Mesendoderm (in vitro differentiated cells): ENCODE results near the gene HMX3.
A peak's percentile ranks its signal among the peaks of the same experiment; 100 is the strongest.

Experiments
- DNase-seq: peaks from one replicate; pipeline ENCODE4 v3.0.0; 2013
- H2AK5ac ChIP-seq: 2 replicates; pipeline ENCODE4 v1.6.1; 2013; ENCODE audit warnings: low read length, inconsistent platforms
- H2BK120ac ChIP-seq: 2 replicates; pipeline ENCODE4 v1.6.1; 2013; ENCODE audit warnings: low read depth, mild to moderate bottlenecking, low read length, moderate library complexity, mixed read lengths
- H2BK15ac ChIP-seq: replicated peaks from 2 replicates; pipeline ENCODE4 v1.6.1; 2013; ENCODE audit warnings: low read depth, mild to moderate bottlenecking, moderate library complexity
- H2BK5ac ChIP-seq: 2 replicates; pipeline ENCODE4 v1.6.1; 2013; ENCODE audit warnings: low read length, inconsistent platforms
- H3K18ac ChIP-seq: 2 replicates; pipeline ENCODE4 v1.6.1; 2013; ENCODE audit warnings: mild to moderate bottlenecking, low read length, mixed read lengths
- H3K23ac ChIP-seq: one replicate; pipeline ENCODE4 v1.6.1; 2013; ENCODE audit warnings: low read length
- H3K27ac ChIP-seq: 2 replicates; pipeline ENCODE4 v1.5.1; 2013; ENCODE audit warnings: low read depth, mild to moderate bottlenecking, inconsistent platforms, low read length, moderate library complexity
- H3K27me3 ChIP-seq: 2 replicates; pipeline ENCODE4 v1.6.1; 2013; ENCODE audit warnings: low read length, control low read depth, mild to moderate bottlenecking, inconsistent platforms; ENCODE audit not compliant: insufficient read depth, poor library complexity
- H3K36me3 ChIP-seq: 2 replicates; pipeline ENCODE4 v1.6.1; 2013; ENCODE audit warnings: low read length, inconsistent platforms; ENCODE audit not compliant: control insufficient read depth, insufficient read depth
- H3K4ac ChIP-seq: one replicate; pipeline ENCODE4 v1.6.1; 2013; ENCODE audit warnings: low read depth, mild to moderate bottlenecking, low read length, moderate library complexity
- H3K4me1 ChIP-seq: 2 replicates; pipeline ENCODE4 v1.6.1; 2013; ENCODE audit warnings: low read depth, low read length, inconsistent platforms; ENCODE audit not compliant: control insufficient read depth
- H3K4me2 ChIP-seq: 2 replicates; pipeline ENCODE4 v1.6.1; 2013; ENCODE audit warnings: low read length
- H3K4me3 ChIP-seq: 2 replicates; pipeline ENCODE4 v1.5.1; 2013; ENCODE audit warnings: mild to moderate bottlenecking, low read length
- H3K56ac ChIP-seq: one replicate; pipeline ENCODE4 v1.6.1; 2013; ENCODE audit warnings: low read length
- H3K79me1 ChIP-seq: 2 replicates; pipeline ENCODE4 v1.6.1; 2013; ENCODE audit warnings: low read length, inconsistent platforms
- H3K79me2 ChIP-seq: 2 replicates; pipeline ENCODE4 v1.6.1; 2013; ENCODE audit warnings: mild to moderate bottlenecking, low read length; ENCODE audit not compliant: control insufficient read depth, insufficient read depth
- H3K9ac ChIP-seq: 2 replicates; pipeline ENCODE4 v1.6.1; 2013; ENCODE audit warnings: low read length, inconsistent platforms
- H4K5ac ChIP-seq: one replicate; pipeline ENCODE4 v1.6.1; 2013; ENCODE audit warnings: low read length
- H4K8ac ChIP-seq: one replicate; pipeline ENCODE4 v1.6.1; 2013; ENCODE audit warnings: low read depth, mild to moderate bottlenecking, control low read depth, low read length, moderate library complexity
- WGBS: extraction: QIAGEN DNeasy Blood & Tissue Kit; methylation state at CpG from one replicate; pipeline ENCODE4 v1.1.7; 2013; ENCODE audit warnings: low lambda C conversion rate, missing lambda C conversion rate; ENCODE audit not compliant: insufficient coverage; ENCODE audit errors: extremely low coverage; 5-methylcytosine and 5-hydroxymethylcytosine counted together

HMX3 gene

DNA sequence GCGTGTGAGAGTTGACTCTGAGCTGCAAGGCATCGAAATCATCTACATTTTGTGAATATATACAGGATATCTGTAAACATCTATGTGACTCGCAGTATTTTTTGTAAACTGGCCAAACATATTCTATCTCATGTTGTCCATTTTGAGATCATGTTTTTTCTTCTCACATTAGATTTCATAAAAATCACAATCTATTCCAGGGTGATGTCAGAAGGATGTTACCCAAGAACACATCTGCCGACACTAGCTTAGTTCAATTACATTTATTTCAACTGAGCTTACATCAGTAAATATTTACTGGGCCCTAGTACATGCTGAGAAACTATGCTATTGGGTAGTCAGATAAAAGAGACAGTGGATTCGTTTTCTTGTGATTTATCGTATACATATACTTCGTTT lies 16.0 kb downstream of the HMX3 start:
- no peak overlapping the region for H3K4me3 ChIP-seq
- H3K4ac ChIP-seq, result no peak overlapping the region
- no peak overlapping the region for H2BK120ac ChIP-seq

GRCh38 chr10:123153486-123154091 lies 17.8 kb downstream of the HMX3 start:
- no CpG with 5 or more reads among the region's 9 CpGs for whole genome bisulfite sequencing

More for the DNA sequence above, 16.0 kb downstream of the HMX3 start:
- Histone ChIP-seq H3K27ac (no peak overlapping the region), H4K5ac (no peak overlapping the region), H3K18ac (no peak overlapping the region), H2BK5ac (no peak overlapping the region), H3K56ac (no peak overlapping the region), H2AK5ac (no peak overlapping the region), H3K36me3 (peaks cover 4% of the 10 kb centered on the region), H2BK15ac (no peak overlapping the region), H3K27me3 (peaks cover 44% of the 10 kb centered on the region), H3K79me2 (peaks cover 19% of the 10 kb centered on the region), H3K4me2 (no peak overlapping the region), H3K79me1 (peaks cover 4% of the 10 kb centered on the region), H3K23ac (no peak overlapping the region), H3K4me1 (no peaks in the 10 kb centered on the region), H4K8ac (no peak overlapping the region), H3K9ac (no peak overlapping the region)
- DNase-seq, result no peak
- WGBS, result no CpG with 5 or more reads among the region's 7 CpGs

DNA sequence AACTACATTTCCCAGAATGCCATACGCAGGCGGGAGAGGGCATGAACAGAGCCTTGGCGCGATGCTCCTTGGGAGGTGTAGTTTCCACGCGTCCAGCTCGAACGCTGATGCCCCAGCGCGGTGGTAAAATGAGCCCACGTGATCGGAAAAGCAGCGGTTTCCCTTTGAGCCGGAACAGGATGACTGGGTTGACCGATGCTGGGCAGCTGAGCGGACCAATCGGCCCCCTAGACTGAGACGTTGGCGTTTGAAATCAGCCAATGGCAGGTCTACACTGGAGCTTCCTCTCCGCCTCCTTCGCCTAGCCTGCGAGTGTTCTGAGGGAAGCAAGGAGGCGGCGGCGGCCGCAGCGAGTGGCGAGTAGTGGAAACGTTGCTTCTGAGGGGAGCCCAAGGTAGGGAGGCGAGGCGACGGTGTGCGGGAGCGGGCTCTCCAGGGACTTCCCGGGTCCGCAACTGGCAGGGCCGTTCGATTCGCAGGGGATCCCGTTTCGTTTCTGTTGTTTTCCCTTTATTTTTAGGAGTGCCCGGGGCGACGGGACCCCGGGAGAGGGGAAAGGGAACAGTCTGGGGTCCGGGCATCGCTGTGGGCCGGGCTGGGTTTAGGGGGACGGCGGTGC lies 18.4 kb downstream of the HMX3 start, which contains the start of gene BUB3:
Gene BUB3, plus strand, starts transcription at position 311 of the 619 bp plus-strand sequence. CDS start 516 bp downstream, outside the sequence.
- Histone ChIP-seq H3K79me2 (peaks cover 34% of the 10 kb centered on the region), H3K36me3 (peaks cover 7% of the 10 kb centered on the region), H3K4me2 (peak within 1 kb of the TSS; percentile 69), H4K5ac (peak within 1 kb of the TSS; percentile 65), H2AK5ac (no peak within 1 kb of the TSS), H3K18ac (peak within 1 kb of the TSS; percentile 83), H3K56ac (peak within 1 kb of the TSS; percentile 95), H3K27me3 (peaks cover 21% of the 10 kb centered on the region), H3K27ac (peak within 1 kb of the TSS; percentile 18), H3K9ac (peak within 1 kb of the TSS; percentile 91), H2BK120ac (peak within 1 kb of the TSS; percentile 39), H3K4me3 (peak within 1 kb of the TSS; percentile 84), H2BK15ac (no peak within 1 kb of the TSS), H3K4me1 (no peaks in the 10 kb centered on the region), H4K8ac (no peak within 1 kb of the TSS), H2BK5ac (peak within 1 kb of the TSS; percentile 64), H3K23ac (no peak within 1 kb of the TSS), H3K79me1 (peaks cover 5% of the 10 kb centered on the region), H3K4ac (no peak within 1 kb of the TSS)
- peak; percentile 100 for DNase-seq
- WGBS, result no CpG with 5 or more reads among the region's 50 CpGs

More at GRCh38 chr10:123153486-123154091, 17.8 kb downstream of the HMX3 start:
- H3K4ac ChIP-seq, result no peak overlapping the region
- H3K56ac ChIP-seq, result peak overlapping the region; percentile 26
- H3K23ac ChIP-seq, result no peak overlapping the region
- H2BK15ac ChIP-seq, result no peak overlapping the region
- H3K4me2 ChIP-seq, result no peak overlapping the region
- peaks cover 32% of the 10 kb centered on the region for H3K79me2 ChIP-seq
- no peak for DNase-seq
- peaks cover 27% of the 10 kb centered on the region for H3K27me3 ChIP-seq
- H3K4me3 ChIP-seq, result no peak overlapping the region
- H3K27ac ChIP-seq, result no peak overlapping the region
- H3K79me1 ChIP-seq, result peaks cover 5% of the 10 kb centered on the region
- H3K18ac ChIP-seq, result no peak overlapping the region
- H2AK5ac ChIP-seq, result no peak overlapping the region
- peaks cover 7% of the 10 kb centered on the region for H3K36me3 ChIP-seq
- H2BK5ac ChIP-seq, result no peak overlapping the region
- peak overlapping the region; percentile 65 for H4K5ac ChIP-seq
- no peaks in the 10 kb centered on the region for H3K4me1 ChIP-seq
- H2BK120ac ChIP-seq, result no peak overlapping the region
- H3K9ac ChIP-seq, result no peak overlapping the region
- H4K8ac ChIP-seq, result no peak overlapping the region

DNA sequence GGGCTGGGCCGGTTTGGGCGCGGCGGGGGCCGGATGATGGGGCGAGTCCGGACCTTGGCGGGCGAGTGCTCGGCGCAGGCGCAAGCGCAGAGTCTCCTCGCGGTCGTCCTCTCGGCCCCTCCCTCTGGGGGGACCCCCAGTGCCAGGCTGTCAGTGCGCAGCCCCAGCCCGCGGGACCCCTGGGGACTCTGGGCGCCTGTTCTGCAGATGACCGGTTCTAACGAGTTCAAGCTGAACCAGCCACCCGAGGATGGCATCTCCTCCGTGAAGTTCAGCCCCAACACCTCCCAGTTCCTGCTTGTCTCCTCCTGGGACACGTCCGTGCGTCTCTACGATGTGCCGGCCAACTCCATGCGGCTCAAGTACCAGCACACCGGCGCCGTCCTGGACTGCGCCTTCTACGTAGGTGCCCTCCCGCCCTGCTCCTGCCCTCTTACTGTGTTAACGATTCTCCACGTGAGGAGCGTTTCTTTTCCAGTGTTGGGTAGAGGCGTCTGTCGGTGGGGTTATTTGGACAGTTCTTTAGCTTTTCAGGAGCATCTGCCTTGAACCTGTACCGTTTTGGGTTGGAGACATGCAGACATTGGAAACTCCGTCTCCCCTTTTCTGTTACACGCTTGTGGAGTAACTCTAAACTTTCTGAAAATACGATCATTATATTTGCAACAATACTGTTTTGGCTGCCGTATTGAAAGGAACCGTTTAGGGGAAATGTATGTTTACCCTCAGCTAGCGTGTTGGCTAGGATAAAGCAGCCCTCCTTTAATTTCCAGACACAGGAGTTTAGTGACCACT lies 19.1 kb downstream of the HMX3 start:
- Histone ChIP-seq H4K8ac (no peak overlapping the region), H4K5ac (no peak overlapping the region), H2BK15ac (no peak overlapping the region), H3K56ac (peak overlapping the region; percentile 95), H2AK5ac (no peak overlapping the region), H3K23ac (no peak overlapping the region), H3K79me2 (peaks cover 34% of the 10 kb centered on the region), H3K18ac (peak overlapping the region; percentile 83), H2BK5ac (no peak overlapping the region), H2BK120ac (no peak overlapping the region), H3K36me3 (peaks cover 7% of the 10 kb centered on the region), H3K4me1 (no peaks in the 10 kb centered on the region), H3K4ac (no peak overlapping the region), H3K4me2 (peak overlapping the region; percentile 69), H3K27me3 (peaks cover 15% of the 10 kb centered on the region), H3K9ac (peak overlapping the region; percentile 91), H3K79me1 (peaks cover 5% of the 10 kb centered on the region), H3K27ac (no peak overlapping the region), H3K4me3 (peak overlapping the region; percentile 84)
- no CpG with 5 or more reads among the region's 49 CpGs for WGBS
- peak; percentile 74 for DNase-seq

- Histone ChIP-seq H4K8ac (no peak overlapping the region), H3K27ac (no peak overlapping the region)
- no peak for DNase-seq
Measured at GRCh38 chr10:123156078-123156477, 20.3 kb downstream of the HMX3 start.

More at GRCh38 chr10:123156078-123156477, 20.3 kb downstream of the HMX3 start:
- no peak overlapping the region for H4K5ac ChIP-seq
- no peak overlapping the region for H3K9ac ChIP-seq
- no peak overlapping the region for H3K23ac ChIP-seq
- H3K56ac ChIP-seq, result no peak overlapping the region
- H3K4me3 ChIP-seq, result no peak overlapping the region
- H3K79me1 ChIP-seq, result peaks cover 10% of the 10 kb centered on the region
- H3K4me2 ChIP-seq, result peak overlapping the region; percentile 13
- no peak overlapping the region for H3K4ac ChIP-seq
- H2BK120ac ChIP-seq, result no peak overlapping the region
- H2AK5ac ChIP-seq, result no peak overlapping the region
- H2BK5ac ChIP-seq, result no peak overlapping the region
- H3K36me3 ChIP-seq, result peaks cover 7% of the 10 kb centered on the region
- no peak overlapping the region for H2BK15ac ChIP-seq
- H3K4me1 ChIP-seq, result no peaks in the 10 kb centered on the region
- H3K18ac ChIP-seq, result no peak overlapping the region
- no CpG with 5 or more reads among the region's 2 CpGs for WGBS
- H3K27me3 ChIP-seq, result peaks cover 4% of the 10 kb centered on the region
- H3K79me2 ChIP-seq, result peaks cover 37% of the 10 kb centered on the region
